Osteoblast (primary cell): ENCODE data around the gene LSM4. TPM values are rescaled to one million over a fixed set of nuclear protein-coding genes. Genes with fewer than 3 reads are reported as not detected.
A peak's percentile ranks its signal among the peaks of the same experiment; 100 is the strongest.

Experiments
- DNase-seq: peaks from one replicate; pipeline ENCODE4 v3.0.0; 2011; ENCODE audit warnings: low spot score, mixed read lengths; ENCODE audit not compliant: insufficient read length; ENCODE audit errors: missing footprints
- H2AFZ ChIP-seq: 2 replicates; pipeline ENCODE4 v1.6.0; 2011; ENCODE audit warnings: mild to moderate bottlenecking, low read length
- H3K27ac ChIP-seq: 2 replicates; pipeline ENCODE4 v1.5.1; 2011; ENCODE audit warnings: mild to moderate bottlenecking, low read depth, low read length, moderate library complexity
- H3K27me3 ChIP-seq: 2 replicates; pipeline ENCODE4 v1.6.0; 2012; ENCODE audit warnings: mild to moderate bottlenecking, control low read depth, inconsistent platforms, low read length, moderate library complexity; ENCODE audit not compliant: insufficient read depth
- H3K36me3 ChIP-seq: 2 replicates; pipeline ENCODE4 v1.5.1; 2011; ENCODE audit warnings: mild to moderate bottlenecking, low read length, control low read depth, moderate library complexity; ENCODE audit not compliant: insufficient read depth
- H3K4me1 ChIP-seq: 2 replicates; pipeline ENCODE4 v1.5.1; 2011; ENCODE audit warnings: mild to moderate bottlenecking, low read length, control low read depth, moderate library complexity; ENCODE audit not compliant: insufficient read depth
- H3K4me2 ChIP-seq: 2 replicates; pipeline ENCODE4 v1.6.0; 2011; ENCODE audit warnings: mild to moderate bottlenecking, low read length; ENCODE audit not compliant: insufficient read depth
- H3K4me3 ChIP-seq: fragments of 200-600 bp; sonication (generic); 3 replicates; pipeline ENCODE4 v1.5.1; 2012; ENCODE audit warnings: mild to moderate bottlenecking, low read length, inconsistent platforms; ENCODE audit not compliant: insufficient read depth
- H3K79me2 ChIP-seq: 2 replicates; pipeline ENCODE4 v1.6.0; 2012; ENCODE audit warnings: mild to moderate bottlenecking, low read length, control low read depth, inconsistent platforms; ENCODE audit not compliant: insufficient read depth
- H3K9me3 ChIP-seq: 2 replicates; pipeline ENCODE4 v1.5.1; 2011; ENCODE audit warnings: low read depth, low read length, control low read depth
- H4K20me1 ChIP-seq: 2 replicates; pipeline ENCODE4 v1.6.0; 2012; ENCODE audit warnings: mild to moderate bottlenecking, low read length, control low read depth; ENCODE audit not compliant: insufficient read depth
- CTCF ChIP-seq: IDR thresholded peaks from 2 replicates; pipeline ENCODE4 v1.5.1; 2011; ENCODE audit warnings: mild to moderate bottlenecking, low read depth, low read length, moderate library complexity; ENCODE audit errors: extremely low read depth
- total RNA-seq: library from RNA; depleted of rRNA; stranded (reverse); fragments of >200 nt; gene quantifications from 2 replicates; pipeline ENCODE4 v1.2.3, GENCODE V29; 2012

LSM4 gene
- total RNA-seq, 1 donor, result 74.6 TPM

GRCh38 chr19:18266771-18267686, 55.8 kb downstream of the LSM4 start:
- TF ChIP-seq CTCF, result no peak
- no peaks in the 10 kb centered on the region for H3K9me3 ChIP-seq
- H4K20me1 ChIP-seq, result peaks cover 40% of the 10 kb centered on the region
- H3K79me2 ChIP-seq, result peaks cover 2% of the 10 kb centered on the region
- no peaks in the 10 kb centered on the region for H3K27me3 ChIP-seq
- no peak overlapping the region for H3K4me2 ChIP-seq
- peaks cover 32% of the 10 kb centered on the region for H3K36me3 ChIP-seq
- no peak overlapping the region for H2AFZ ChIP-seq
- H3K4me3 ChIP-seq, result no peak overlapping the region
- no peaks in the 10 kb centered on the region for H3K4me1 ChIP-seq
- peak; percentile 66 for DNase-seq
- H3K27ac ChIP-seq, result no peak overlapping the region

GRCh38 chr19:18265582-18265981, 57.3 kb downstream of the LSM4 start:
- no peak overlapping the region for H3K4me2 ChIP-seq
- no peaks in the 10 kb centered on the region for H3K9me3 ChIP-seq
- H3K79me2 ChIP-seq, result peaks cover 2% of the 10 kb centered on the region
- no peak overlapping the region for H3K27ac ChIP-seq
- no peak overlapping the region for H3K4me3 ChIP-seq
- no peak overlapping the region for H2AFZ ChIP-seq
- H3K27me3 ChIP-seq, result no peaks in the 10 kb centered on the region
- H4K20me1 ChIP-seq, result peaks cover 44% of the 10 kb centered on the region
- DNase-seq, result no peak
- no peak for TF ChIP-seq CTCF
- H3K4me1 ChIP-seq, result no peaks in the 10 kb centered on the region
- peaks cover 32% of the 10 kb centered on the region for H3K36me3 ChIP-seq

GRCh38 chr19:18264971-18265540, 57.8 kb downstream of the LSM4 start:
- Histone ChIP-seq H3K36me3 (peaks cover 32% of the 10 kb centered on the region), H3K4me2 (no peak overlapping the region), H2AFZ (no peak overlapping the region), H3K4me1 (peaks cover 4% of the 10 kb centered on the region), H3K27me3 (no peaks in the 10 kb centered on the region), H3K27ac (no peak overlapping the region), H3K79me2 (peaks cover 2% of the 10 kb centered on the region), H4K20me1 (peaks cover 49% of the 10 kb centered on the region), H3K9me3 (no peaks in the 10 kb centered on the region), H3K4me3 (no peak overlapping the region)
- peak; percentile 82 for DNase-seq
- no peak for TF ChIP-seq CTCF
